Measurements from ENCODE around the gene LSS.
A peak's percentile ranks its signal among the peaks of the same experiment; 100 is the strongest.

The LSS gene

DNA sequence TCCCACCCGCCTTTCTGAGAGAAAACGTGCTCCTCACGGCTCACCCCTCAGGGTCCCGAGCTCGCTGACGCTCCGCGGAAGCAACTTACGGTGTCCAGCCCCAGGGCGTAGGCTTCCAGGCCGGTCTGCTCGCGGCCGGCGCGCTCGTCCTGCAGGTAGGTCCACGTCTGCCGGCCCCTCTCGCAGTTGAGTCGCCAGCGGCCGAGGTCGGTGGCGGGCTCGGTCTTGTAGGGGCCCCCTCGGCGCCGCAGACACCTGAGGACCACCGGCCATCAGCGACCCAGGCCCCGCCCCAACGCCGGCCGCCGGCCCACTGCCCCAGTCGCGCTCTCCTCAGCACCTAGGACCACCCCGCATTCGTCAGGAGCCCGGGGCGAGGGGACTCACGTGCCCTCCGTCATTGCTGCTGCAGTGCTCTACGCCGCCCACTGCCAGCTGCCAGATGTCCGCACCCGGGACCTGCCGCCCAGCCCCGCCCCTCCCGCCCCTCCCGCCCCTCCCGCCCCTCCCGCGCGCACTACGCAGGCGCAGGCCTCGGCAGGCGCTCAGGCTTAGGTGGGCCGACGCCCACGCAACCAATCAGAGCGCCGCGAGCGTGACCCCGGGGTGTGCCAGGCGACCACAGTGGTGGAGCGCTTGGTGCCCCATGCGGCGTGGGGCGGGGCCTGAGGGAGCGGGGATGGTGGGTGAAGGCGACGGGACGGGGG is at the start of gene LSS:
TSS of gene LSS (minus strand) at position 430 of the 707 bp plus-strand sequence. CDS start at position 401, 29 bp downstream.
- DNase-seq, result peak; percentile 78

DNA sequence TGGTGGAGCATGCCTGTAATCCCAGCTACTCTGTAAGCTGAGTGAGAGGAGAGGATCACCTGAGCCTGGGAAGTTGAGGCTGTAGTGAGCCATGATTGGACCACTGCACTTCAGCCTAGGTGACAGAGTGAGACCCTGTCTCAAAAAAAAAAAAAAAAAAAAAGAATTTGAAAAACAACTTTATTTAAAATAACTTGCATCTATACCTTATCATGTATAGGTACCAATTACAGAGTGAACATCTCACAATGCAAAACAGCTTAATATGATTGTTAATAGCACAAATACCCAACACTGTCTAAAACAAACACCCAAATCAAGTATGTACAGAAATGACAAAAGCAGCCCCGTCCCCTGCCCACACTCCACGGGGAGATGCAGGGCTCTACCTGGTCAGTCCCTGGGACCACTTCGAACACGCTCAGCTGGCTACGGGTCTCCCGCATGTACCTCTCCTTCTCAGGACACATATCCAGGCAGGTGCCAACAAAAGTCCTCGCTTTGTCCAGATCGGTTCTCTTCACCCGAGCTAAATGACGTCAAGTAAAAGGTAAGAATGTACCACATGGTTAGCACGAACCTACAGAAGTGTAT is 46.3 kb upstream of the LSS start:
- DNase-seq, result no peak

DNA sequence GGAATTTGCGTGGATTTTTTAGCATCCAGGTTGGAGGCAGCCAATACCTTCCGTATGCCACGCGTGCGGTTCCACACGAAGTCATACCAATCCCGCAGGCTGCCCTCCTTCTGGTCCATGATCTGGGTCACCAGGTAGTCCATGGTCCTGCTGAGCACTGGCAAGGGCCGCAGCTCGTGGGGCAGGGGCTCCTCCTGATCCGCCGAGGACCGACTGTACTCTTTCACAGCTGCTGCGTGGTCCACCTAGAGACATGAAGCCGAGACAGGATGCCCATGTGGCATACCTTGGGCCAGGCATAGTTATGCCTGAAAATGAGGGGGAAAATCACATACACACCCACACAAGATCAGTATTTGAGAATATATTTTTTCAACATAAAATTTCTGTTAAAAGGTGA is 44.8 kb upstream of the LSS start:
- no peak for DNase-seq

DNA sequence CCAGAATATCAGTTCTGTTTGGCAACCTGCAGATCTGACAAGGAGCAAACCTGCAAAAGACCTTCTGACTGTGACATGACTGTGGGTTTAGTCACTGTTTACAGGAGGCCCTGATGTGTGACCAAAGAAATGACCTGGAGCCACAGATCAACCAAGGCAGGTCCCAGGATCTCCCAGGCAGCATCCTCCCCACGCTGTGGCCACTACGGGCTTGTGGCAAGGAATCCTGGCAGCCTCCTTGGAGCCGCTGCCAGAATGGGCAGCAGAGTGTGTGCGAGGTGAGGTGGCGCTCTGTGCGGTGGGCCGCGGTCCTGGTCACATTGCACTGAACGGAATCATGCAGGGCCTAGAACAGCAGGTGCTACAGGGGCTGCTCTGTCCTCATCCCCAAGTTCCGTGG is 40.9 kb upstream of the LSS start:
- no peak for DNase-seq

DNA sequence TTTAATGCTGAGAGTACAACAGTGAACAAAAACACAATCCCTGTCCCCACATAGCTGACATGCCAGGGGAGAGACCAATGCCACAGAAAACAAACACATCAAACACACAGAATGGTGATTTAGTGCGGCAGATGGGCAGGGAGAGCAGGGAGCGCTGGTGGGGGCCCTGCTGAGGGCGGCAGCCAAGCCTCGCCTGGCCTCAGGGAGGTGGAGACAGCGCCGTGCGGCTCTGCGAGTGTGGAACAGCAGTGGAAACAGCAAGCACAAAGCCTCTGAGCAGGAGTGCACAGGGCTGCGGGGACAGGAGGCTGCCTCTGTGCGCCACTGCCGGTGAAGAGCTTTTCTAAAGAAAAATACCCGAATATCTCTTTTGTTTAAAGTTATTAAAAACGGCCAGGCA is 39.8 kb upstream of the LSS start:
- no peak for DNase-seq

DNA sequence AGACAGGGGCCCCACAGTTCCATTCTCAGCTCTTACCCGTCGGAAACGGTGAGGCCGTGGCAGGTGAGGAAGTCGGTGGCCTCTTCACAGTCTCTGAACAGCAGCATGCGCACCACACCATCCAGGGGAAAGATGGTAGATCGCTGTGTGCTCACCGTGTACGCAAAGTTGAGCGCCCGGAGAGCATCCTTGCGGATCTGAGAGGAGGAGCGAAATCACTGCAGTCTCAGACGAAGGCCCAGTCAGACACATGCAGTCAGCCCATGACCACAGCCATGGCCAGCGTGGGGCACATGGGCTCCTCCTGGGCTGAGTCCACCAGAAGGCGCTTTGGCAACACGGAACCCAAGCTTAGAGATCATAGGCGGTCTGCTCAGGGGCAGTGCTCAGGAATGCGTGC is 38.4 kb upstream of the LSS start:
- no peak for DNase-seq

DNA sequence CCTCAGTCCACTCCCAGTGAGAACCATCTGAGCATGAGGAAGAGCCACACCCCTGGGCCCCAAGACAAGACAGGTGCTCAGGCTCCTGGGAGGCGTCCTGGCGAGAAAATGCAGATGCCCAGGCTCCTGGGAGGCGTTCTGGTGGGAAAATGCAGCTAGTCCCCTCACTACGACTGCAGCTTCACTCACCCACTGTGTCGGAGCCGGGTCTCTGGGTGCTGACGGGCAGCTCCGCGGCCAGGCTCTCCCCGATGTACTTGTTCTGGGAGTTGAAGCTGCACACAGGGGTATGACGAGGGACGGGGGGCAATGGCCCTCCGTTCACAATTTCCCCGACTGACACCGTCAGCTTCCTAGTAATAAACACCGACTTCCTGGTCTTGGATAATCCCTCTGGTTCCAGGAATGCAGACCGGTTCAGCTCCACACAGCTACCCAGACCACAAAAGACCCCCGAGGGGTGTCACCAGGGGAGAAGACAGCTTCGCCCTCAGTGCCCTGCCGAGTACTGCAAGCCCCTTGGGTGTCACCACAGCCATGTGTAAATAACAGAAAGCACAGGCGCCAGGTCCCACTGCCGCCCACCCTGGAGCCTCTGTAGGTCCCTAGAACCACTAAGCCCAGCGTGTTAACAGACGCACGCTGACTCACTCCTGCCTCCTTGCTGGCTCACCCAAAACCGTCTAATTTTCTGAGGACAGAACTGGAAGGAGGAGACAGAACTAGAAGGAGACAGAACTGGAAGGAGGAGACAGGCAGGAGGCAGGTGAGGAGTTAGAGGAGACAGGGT is 37.4 kb upstream of the LSS start:
- DNase-seq, result no peak

DNA sequence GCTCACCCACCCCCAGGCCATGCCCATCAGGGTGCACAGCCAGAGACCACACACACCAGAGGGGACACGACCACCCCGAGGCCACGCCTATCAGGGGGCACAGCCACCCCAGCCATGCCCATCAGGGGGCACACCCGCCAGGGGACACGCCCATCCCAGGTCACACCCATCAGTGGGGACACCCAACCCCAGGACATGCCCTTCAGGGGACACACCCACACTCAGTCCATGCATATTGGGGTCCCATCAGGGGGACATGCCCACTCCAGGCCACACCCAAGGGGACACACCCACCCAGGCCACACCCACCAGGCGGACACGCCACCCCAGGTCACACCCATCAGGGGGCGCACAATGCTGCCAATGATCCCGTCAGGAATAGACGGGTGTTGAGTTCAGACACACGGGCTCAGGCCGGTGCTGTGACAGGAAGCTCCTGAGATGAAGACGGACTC is 36.1 kb upstream of the LSS start:
- DNase-seq, result no peak

DNA sequence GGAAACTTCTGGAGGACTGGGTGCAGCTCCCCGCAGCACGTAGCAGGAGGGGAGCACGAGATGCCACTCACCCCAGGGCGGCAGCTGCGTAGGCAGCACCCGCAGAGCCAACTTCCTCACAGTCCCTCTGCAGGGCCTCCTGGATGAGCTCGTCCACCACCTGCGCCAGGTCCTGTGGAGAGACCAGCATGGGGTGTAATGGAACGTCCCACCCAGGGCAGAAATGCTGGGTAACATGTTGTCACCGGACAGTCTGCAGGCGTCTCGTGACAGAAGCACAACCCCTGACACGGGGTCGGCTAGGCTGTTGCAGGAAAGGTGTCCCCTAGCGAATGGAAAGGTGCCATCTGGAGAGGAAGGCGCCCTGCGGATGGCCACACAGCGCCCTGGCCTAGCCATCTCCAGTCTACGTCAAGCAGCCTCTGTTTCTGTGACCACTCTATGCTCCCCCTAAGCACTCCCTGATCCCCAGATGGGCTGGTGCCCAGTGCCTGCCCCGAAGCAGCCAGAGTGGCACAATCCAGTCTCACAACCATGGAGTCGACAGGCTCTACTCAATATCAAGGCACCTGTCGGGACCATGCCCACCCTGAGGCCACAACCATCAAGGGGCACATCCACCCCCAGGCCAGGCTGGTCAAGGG is 35.6 kb upstream of the LSS start:
- no peak for DNase-seq

DNA sequence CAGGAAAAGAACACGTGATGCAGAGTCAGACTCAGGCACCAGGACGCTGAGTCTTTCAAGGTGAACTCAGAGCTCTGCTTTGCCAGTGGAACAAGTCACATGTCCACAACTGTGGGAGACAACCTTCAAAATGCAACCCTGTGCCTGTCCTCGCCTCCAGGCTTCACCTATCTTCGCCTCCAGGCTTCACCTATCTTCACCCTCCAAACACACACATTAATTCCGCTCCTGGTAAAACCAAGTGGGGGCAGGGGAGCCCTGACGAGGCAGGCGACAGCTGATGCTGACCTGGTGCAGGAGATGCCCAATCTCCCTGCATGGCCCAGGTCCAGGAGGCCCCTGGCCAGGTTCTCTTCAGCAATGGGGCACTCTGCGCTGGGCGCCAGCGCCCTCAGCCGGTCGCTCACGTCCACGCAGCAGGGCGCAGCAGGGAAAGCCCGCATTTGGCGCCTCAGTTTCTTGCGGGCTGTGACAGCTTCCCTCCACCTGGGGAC is 28.0 kb upstream of the LSS start:
- no peak for DNase-seq

DNA sequence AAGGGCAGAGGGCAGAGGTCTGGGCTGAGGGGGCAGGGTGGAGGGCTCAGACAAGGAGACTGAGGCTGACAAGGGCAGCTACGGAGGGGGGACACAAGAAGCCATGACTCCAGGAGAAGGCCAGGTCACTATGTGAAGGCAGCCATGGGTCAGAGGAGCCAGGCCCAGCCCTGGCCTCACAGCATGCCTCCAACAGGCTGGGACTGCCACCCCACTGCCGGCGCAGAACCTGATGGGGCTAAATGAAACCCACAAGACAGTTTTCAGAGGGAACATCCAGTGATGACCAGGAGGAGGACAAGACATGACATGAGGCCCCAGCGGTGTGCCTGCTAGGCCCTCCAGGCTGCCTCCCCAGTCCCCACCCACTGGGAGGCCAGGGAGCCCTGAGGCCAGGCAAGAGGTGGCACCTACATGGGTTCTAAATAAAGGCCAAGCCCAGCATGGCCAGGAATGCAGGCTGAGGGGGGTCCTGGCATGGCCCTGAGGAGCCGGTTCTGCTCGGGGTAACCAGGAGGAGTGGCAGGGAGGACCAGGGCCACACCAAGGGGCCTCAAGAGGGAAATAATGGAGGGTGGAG is 27.3 kb upstream of the LSS start:
- no peak for DNase-seq

DNA sequence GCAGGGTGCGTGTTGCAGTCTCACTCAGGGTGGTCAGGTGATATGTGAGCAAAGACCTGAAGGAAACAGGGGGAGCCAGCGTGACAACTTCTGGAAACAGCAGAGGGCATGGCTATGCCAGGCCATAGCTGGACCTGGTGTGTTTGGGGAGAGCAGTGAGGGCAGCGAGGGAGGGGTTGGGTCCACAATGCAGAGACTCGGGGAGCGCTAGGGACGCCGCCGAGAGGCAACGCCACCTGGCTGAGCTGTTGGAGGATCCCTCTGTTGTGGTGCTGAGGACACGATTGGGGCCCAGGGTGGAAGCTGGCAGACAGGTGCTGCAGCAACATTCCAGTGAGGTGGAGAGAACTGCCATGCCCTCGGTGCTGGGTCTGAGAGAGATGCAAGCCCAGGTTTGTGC is 26.6 kb upstream of the LSS start:
- no peak for DNase-seq

DNA sequence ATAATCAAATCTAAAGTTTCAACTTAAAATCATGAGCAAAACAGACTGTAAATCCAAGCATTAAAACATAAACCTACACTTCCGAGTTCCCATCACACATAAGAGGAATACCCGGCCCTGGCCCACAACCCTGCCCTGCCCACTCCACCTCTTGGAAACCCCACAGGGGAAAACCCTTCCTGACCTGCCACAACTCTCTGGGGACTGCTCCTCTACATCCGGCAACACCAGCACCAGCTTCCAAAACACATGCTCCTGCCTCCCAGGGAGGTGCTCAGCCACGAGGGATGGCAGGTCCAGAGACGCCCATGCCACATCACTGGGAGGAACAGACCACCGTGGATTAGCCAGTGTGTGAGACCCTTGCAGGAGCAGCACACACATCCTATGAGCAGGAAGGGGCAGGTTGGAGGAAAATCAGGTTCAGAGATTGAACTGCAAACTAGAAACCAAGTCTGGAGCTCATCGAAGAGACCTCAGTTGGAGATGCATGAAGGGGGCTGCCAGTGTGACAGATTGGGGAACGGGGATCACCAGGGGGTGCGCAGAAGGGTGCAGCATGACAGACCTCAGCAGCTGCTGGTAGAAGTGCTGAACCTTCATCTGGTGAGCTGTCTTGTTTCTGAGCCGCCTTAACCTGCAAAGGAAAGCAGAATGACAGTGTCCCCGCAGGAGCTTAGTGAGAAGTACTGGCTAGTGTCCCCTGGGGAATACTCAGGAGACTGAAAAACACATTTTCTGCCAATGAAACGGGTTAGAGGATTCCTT is 25.8 kb upstream of the LSS start:
- DNase-seq, result no peak

DNA sequence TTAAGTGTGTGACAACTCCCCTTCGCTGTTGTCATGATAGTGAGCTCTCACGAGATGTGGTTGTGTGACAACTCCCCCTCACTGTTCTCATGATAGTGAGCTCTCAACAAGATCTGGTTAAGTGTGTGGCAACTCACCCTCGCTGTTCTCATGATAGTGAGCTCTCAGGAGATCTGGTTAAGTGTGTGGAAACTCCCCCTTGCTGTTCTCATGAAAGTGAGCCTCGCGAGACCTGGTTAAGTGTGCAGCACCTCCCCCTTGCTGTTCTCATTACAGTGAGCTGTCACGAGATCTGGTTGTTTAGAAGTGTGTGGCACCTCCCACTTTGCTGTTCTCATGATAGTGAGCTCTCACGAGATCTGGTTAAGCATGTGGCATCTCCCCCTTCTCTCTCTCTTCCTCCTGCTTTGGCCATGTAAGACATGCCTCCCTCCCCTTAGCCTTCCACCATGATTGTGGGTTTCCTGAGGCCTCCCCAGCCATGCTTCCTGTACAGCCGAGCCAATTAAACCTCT is 25.1 kb upstream of the LSS start:
- DNase-seq, result peak; percentile 12

DNA sequence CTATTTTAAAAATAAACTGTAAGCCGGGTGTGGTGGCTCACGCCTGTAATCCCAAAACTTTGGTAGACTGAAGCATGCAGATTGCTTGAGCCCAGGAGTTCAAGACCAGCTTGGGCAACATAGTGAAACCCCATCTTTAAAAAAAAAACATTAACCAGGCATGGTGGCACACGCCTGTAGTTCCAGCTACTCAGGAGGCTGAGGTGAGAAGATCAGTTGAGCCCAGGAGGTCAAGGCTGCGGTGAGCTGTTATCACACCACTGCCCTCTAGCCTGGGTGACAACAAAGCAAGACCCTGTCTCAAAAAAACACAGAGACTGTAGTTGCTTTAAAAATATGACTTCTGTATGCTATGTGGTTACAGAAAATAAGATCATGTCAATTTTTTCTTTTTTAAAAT is 24.3 kb upstream of the LSS start:
- DNase-seq, result no peak

DNA sequence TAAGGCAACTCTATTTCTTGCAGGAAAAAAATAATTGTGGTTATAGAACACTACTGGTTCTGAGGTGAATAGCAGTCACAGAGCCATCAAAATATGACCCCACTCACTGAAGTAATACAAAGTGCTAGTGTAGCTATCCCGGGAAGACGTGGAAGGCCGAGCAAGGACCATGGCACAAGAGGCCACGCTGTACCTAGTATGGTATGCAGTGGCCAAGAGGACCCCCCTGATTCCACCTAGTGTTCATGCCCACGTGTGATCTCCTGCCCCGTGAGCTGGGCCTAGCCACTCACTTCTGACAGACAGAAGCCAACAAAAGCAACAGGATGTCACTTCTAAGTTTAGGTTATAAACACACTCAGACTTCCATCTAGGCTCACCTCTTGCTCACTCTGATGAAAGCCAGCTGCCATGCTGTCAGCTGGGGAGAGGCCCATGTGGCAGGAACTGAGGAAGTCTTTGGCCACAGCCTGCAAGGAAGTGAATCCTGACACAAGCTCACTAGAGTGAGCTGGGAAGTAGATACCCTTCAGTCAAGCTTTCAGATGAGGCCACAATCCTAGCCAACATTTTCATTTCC is 21.7 kb upstream of the LSS start:
- no peak for DNase-seq

DNA sequence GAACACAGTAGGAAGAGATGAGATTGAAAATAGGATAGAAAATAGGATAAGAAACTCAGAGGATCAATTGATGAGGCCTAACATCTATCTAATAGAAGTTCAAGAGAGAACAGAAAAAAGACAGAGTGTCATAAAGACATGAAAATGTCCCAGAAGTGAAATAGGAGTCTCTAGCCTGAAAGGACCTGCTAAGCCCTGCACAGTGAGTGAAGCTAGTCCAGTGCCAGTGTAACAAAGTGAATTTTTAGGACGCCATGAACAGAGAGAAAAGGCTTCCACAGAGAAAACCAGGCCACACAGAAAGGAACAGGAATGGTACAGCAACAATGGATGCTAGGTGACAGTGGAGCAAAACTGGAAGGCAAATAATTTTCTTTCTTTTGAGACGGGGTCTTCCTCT is 20.3 kb upstream of the LSS start:
- DNase-seq, result no peak

DNA sequence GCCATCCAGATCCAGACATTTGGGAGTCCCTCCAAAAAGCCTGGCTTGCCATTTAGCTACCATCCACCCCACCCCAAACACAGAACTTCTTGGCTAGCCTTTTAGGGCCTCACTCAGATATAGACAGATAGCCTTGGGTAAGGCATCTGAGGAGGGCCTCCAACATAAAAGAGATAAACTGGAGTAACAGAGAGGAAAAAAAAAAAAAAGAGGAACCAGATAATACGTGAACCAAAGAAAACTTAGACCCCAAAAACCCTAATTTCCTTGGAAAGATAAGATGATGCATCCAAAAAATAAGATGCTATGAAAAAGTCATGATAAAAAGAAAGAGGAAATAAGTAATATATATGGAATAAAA is 19.8 kb upstream of the LSS start:
- no peak for DNase-seq

DNA sequence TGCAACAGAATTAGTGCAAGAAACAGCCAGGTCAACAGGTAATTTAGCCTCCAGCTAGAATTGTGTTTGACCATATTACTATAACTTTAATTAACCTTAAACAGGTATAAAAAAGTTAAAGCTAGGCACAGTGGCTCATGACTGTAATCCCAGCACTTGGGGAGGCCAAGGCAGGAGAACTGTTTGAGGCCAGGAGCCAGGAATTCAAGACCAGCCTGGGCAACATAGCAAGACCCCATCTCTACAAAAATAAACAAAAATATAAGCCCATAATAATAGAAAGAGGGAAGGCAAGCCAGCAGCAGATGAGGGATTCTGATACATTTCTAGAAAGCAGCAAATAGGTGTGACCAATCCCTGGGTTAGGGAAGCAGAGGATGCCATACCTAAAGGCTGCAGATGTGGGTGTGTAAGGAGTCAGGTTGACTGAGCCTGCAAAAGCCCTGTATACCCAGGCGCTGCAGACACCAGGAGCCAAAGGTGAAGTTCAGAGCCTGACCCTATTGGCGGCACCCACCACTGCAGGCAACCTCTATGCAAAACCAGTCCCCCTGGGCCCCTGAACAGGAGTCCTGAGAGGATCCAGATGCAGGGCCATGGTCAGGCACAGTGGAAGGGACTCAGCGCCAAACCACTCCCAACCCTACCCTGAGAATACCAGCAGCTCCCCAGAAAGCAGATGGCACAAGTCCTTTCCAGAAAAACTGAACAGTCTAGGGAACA is 19.3 kb upstream of the LSS start:
- DNase-seq, result no peak

DNA sequence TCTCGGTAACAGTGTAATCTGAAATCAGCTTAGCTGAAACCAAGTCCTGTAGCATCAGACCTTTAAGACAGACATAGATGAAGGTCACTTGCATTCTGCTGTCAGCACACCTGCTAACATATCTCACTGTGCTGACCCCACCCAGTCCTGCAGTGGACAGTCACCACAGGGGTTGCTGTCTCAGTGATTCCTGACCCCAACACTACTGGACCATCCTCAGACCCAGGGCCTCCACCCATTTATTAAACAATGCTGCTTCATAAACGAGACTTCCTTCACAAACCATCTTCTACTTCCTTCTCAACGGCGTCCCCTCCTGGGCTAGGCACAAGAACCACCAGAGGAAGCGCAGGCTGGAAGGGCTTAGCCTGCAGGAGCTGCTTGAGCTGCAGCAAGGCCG is 17.8 kb upstream of the LSS start:
- no peak for DNase-seq
